HG03103 (cell line): ENCODE measurements around the gene DBF4B.
"Not testable (repeated sequence)": the region's sequence is repeated elsewhere in the genome, so short reads cannot be mapped to it uniquely, and the experiment has no call there.

Source experiments
- ATAC-seq: cut with Tn5 transposase; IDR thresholded peaks from one replicate; pipeline ENCODE4 v1.9.1; 2021; ENCODE audit warnings: low read depth; ENCODE audit not compliant: unreplicated experiment

Gene DBF4B

GRCh38 chr17:44722254-44722653 lies 13.8 kb downstream of the DBF4B start:
- ATAC-seq = no peak

- ATAC-seq = not testable (repeated sequence)
Measured at GRCh38 chr17:44726121-44726520, 17.7 kb downstream of the DBF4B start.

GRCh38 chr17:44733753-44734152 lies 25.3 kb downstream of the DBF4B start:
- ATAC-seq = no peak

DNA sequence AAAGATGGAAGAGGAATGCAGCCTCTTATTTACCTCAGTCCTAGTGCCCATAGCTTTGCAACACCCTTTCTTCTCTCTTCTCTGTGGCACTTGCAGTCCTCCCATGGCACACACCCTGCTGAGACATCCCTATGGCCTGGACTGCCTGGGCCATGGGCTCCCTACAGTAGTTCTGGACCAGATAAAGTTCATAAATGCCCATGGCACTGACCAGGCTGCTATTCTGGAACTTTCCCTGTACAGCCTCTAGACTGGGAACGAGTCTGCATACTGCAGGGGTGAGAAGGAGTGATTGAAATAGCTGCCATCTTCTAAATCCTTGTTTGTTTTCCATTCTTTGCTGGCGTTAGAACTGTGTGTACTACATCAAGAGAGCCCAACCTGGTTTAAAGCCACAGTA lies 25.8 kb downstream of the DBF4B start:
- ATAC-seq = no peak

DNA sequence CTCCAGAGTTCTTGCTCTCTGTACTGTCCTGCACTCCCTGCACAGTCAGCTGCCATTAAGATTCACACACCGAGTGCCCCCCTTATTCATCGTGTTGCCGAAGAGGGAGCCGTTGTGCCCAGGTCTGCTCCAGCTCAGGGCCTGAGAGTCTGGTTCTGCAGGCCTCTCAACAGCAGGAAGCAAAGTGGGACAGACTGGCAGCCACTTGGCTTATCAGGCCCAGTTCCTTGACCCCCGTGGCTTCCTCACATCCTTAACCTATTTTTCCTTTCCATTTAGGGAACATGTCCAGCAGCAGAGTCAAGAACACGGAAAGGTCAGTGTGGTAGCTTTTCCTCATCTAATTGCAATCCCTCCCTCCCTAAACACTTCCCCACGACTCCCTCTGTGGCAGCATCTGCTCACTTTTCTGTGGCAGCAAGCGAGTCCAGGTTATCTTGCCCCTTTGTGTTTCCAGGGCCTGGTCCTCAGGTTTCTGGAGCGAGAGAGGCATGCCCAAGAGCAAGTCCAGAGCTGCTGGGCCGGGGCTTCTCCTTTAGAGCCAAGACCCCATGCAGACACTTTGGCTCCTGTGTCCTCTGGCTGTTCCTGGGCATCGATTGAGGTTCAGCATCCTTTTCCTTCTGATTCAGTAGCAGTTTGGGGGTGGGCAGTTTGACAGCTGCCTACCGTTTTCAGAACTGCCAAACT lies 28.2 kb downstream of the DBF4B start:
- ATAC-seq = no peak

GRCh38 chr17:44738214-44738906 lies 29.9 kb downstream of the DBF4B start:
- ATAC-seq = no peak

DNA sequence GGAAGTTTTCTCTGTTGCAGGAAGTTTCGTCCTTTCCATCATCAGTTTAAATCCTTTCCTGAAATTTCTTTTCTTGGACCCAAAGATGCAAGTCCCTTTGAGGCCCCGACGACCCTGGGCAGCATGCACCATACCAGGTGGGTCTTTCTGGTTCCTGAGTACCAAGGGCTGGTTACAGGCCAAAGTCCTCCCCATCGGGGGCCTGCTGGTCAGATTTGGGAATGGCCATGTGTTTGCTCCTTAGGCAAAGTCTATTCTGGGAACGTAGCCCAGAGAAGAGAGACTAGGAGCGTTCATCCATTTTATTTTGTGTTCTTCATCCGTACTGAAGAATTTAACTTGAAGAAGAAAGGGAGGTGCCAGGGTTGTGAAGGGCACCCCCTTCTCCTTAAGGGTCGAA lies 32.9 kb downstream of the DBF4B start:
- no peak for ATAC-seq

DNA sequence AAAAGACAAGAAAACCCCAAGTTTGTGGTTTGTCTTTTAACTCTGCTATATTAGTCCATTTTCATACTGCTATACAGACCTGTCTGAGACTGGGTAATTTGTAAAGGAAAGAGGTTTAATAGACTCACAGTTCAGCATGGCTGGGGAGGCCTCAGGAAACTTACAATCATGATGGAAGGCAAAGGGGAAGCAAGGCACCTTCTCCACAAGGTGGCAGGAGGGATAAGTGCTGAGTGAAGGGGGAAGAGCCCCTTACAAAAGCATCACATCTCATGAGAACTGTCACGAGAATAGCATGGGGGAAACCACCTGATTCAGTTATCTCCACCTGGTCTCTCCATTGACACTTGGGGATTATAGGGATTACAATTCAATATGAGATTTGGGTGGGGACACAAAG lies 36.8 kb downstream of the DBF4B start:
- no peak for ATAC-seq

DNA sequence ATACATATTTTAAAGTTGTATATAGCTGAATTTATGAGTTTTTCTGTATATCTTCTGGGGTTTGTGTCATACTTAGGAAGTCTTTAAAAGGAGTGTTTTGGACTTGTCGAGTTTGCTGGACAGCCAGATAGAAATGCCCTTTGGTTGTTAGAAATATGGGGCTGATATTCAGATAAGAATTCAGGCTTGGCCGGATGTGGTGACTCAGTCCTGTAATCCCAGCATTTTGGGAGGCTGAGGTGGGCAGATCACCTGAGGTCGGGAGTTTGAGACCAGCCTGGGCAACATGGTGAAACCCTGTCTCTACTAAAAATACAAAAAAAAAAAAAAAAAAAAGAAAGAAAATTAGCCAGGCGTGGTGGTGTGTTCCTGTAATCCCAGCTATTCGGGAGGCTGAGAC lies 37.3 kb downstream of the DBF4B start:
- ATAC-seq = not testable (repeated sequence)

GRCh38 chr17:44747566-44747965 lies 39.1 kb downstream of the DBF4B start:
- no peak for ATAC-seq

- no peak for ATAC-seq
Measured at GRCh38 chr17:44749076-44749979, 40.9 kb downstream of the DBF4B start.

DNA sequence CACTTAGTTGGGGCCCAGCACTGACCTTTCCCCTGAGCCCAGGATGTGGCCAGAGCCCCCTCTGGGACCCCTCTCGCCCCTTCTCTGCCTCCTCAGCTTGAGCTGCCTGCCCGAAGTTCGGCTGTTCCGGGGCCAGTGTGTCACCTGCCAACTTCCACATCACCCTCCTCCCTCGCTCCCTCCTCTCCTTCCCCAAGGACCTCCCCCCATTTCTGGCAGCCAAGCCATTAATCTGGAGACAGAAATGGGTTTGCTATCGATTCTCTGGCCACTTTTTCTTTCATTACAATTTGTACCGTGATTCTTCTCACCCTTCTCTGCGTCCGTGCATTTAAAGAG lies 41.5 kb downstream of the DBF4B start:
- no peak for ATAC-seq

DNA sequence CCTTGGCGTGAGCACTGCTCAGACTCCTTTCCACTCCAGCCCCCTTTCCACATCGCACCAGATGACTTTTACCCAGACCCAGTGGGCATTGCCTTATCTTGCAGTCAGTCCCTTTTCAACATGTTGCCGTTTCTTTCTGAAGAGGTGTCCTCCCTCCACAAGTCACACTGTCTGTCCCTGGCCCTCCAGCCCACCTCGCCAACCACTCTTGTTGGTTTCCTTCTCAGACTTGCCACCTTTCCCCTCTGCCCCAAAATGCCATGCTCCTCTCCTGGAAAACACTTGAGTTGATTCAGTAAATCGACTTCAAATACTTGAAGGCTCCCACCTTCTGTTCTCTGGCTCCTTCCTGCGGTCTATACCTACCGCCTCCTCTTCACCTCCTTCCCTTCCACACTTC lies 42.9 kb downstream of the DBF4B start:
- no peak for ATAC-seq

DNA sequence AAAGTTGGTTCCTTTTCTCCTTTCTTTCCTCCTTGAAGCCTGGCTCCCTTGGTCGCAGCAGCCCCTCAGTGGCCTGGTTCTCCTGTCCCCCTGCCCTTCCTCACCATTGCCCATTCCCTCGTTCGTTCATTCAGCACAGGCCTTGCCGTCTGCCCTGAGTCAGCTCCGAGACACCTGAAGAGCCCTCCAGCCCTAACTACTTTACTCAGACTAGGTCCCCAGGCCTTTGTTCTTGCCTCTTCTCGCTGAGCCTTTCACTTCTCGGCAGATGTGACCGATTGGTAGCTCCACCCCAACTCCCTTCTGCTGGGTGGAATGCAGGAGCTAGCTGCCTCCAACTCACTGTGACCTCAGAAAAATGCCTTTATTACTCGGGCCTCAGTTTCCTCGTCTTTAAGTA lies 43.3 kb downstream of the DBF4B start:
- no peak for ATAC-seq

- ATAC-seq = no peak
Measured at GRCh38 chr17:44752953-44753861, 44.7 kb downstream of the DBF4B start.

- ATAC-seq = no peak
Measured at GRCh38 chr17:44754276-44754675, 45.8 kb downstream of the DBF4B start.

- not testable (repeated sequence) for ATAC-seq
Measured at GRCh38 chr17:44755180-44755579, 46.7 kb downstream of the DBF4B start.

- no peak for ATAC-seq
Measured at GRCh38 chr17:44757045-44757917, 48.8 kb downstream of the DBF4B start.

- ATAC-seq = no peak
Measured at GRCh38 chr17:44757918-44758413, 49.5 kb downstream of the DBF4B start.
